Adrenal gland (tissue), 5 donors: ENCODE measurements around the gene WDR70.

ENCODE experiments used
- CTCF ChIP-seq, 6 experiments: fragments of 450-650 bp in 4 of 6; fragments of 200-600 bp in 2 of 6; sonication (generic) in 1 of 6; IDR thresholded peaks; 1 replicate in 5 of 6; 2 replicates in 1 of 6; pipeline versions ENCODE4 v1.5.1 to v1.8.0; 2016 to 2021; ENCODE audit warnings: antibody characterized with exemption in 6 of 6, mild to moderate bottlenecking in 2 of 6, moderate library complexity in 1 of 6
- POLR2A ChIP-seq, 2 donors: fragments of 450-650 bp; IDR thresholded peaks; one replicate each; pipeline ENCODE4 v1.6.1; 2017; ENCODE audit warnings: antibody characterized with exemption in 2 of 2, mild to moderate bottlenecking in 2 of 2, moderate library complexity in 1 of 2
- donor health status: DM: no; HTN: no; CAD: no.

GRCh38 chr5:37554938-37555337 lies 175.8 kb downstream of the WDR70 start:
- TF ChIP-seq CTCF (IDR thresholded peaks at IDR 0.05): peak in 5 of 6 experiments; percentile 13 to 43 (median 32)
- TF ChIP-seq POLR2A (IDR thresholded peaks at IDR 0.05): no peak
